Astrocyte (in vitro differentiated cells and primary cell): ENCODE data around the gene DEGS1. TPM values are rescaled to one million over a fixed set of nuclear protein-coding genes. Genes with fewer than 3 reads are reported as not detected.

Source experiments
- DNase-seq: peaks from one replicate; pipeline ENCODE4 v3.0.0-alpha.2; 2010; ENCODE audit warnings: low read depth
- FAIRE-seq: peaks from 2 replicates; lab custom pipeline; 2011; peaks lifted over from hg19 to GRCh38; lab: Jason Lieb, UNC
- H2AFZ ChIP-seq: 2 replicates; pipeline ENCODE4 v1.6.0; 2012; ENCODE audit warnings: low read depth, low read length, inconsistent platforms
- H3K27ac ChIP-seq: 2 replicates; pipeline ENCODE4 v1.5.1; 2011; ENCODE audit warnings: low read depth, low read length, inconsistent platforms
- H3K27me3 ChIP-seq: 2 replicates; pipeline ENCODE4 v1.6.0; 2011; ENCODE audit warnings: low read length, inconsistent platforms; ENCODE audit not compliant: insufficient read depth
- H3K36me3 ChIP-seq: 2 replicates; pipeline ENCODE4 v1.5.1; 2011; ENCODE audit warnings: low read length, inconsistent platforms; ENCODE audit not compliant: insufficient read depth
- H3K4me1 ChIP-seq: 2 replicates; pipeline ENCODE4 v1.5.1; 2011; ENCODE audit warnings: low read length, inconsistent platforms; ENCODE audit not compliant: insufficient read depth
- H3K4me2 ChIP-seq: 2 replicates; pipeline ENCODE4 v1.6.0; 2012; ENCODE audit warnings: low read length, inconsistent platforms
- H3K4me3 ChIP-seq: 2 replicates; pipeline ENCODE4 v1.5.1; 2011; ENCODE audit warnings: low read depth, mild to moderate bottlenecking, low read length, inconsistent platforms; ENCODE audit not compliant: insufficient read depth
- H3K79me2 ChIP-seq: 2 replicates; pipeline ENCODE4 v1.6.0; 2012; ENCODE audit warnings: mild to moderate bottlenecking, low read length, inconsistent platforms; ENCODE audit not compliant: insufficient read depth
- H3K9ac ChIP-seq: 2 replicates; pipeline ENCODE4 v1.6.0; 2012; ENCODE audit warnings: mild to moderate bottlenecking, low read length, inconsistent platforms
- H3K9me3 ChIP-seq: 2 replicates; pipeline ENCODE4 v1.5.1; 2012; ENCODE audit warnings: low read depth, mild to moderate bottlenecking, low read length, inconsistent platforms; ENCODE audit not compliant: insufficient read depth
- H4K20me1 ChIP-seq: 2 replicates; pipeline ENCODE4 v1.6.0; 2012; ENCODE audit warnings: low read length, inconsistent platforms; ENCODE audit not compliant: insufficient read depth
- H3K27ac Mint-ChIP-seq: one replicate; pipeline ENCODE4 v1.8.0; 2021; ENCODE audit warnings: mild to moderate bottlenecking, mixed read lengths; ENCODE audit not compliant: unreplicated experiment
- H3K27me3 Mint-ChIP-seq: one replicate; pipeline ENCODE4 v1.8.0; 2021; ENCODE audit warnings: low read depth, mixed read lengths; ENCODE audit not compliant: unreplicated experiment
- H3K36me3 Mint-ChIP-seq: one replicate; pipeline ENCODE4 v1.8.0; 2021; ENCODE audit warnings: low read depth, mixed read lengths; ENCODE audit not compliant: unreplicated experiment
- H3K4me1 Mint-ChIP-seq: one replicate; pipeline ENCODE4 v1.8.0; 2021; ENCODE audit warnings: low read depth, mixed read lengths; ENCODE audit not compliant: unreplicated experiment
- H3K4me3 Mint-ChIP-seq: one replicate; pipeline ENCODE4 v1.8.0; 2021; ENCODE audit warnings: mild to moderate bottlenecking, moderate library complexity, mixed read lengths; ENCODE audit not compliant: unreplicated experiment
- H3K9me3 Mint-ChIP-seq: one replicate; pipeline ENCODE4 v1.8.0; 2021; ENCODE audit warnings: mild to moderate bottlenecking, mixed read lengths; ENCODE audit not compliant: unreplicated experiment
- EZH2 ChIP-seq: IDR thresholded peaks from 2 replicates; pipeline ENCODE4 v1.6.1; 2012; ENCODE audit warnings: mild to moderate bottlenecking, low read length, inconsistent platforms; ENCODE audit not compliant: insufficient read depth
- total RNA-seq: library from RNA; stranded (reverse); gene quantifications from 2 replicates; pipeline ENCODE4 v1.2.1, GENCODE V29; 2021
- TF ChIP-seq, protein P1 (sequence below): IDR thresholded peaks from 2 replicates; pipeline ENCODE4 v1.5.1; 2011; ENCODE audit warnings: low read depth, mild to moderate bottlenecking, inconsistent platforms, low read length, moderate library complexity; ENCODE audit not compliant: insufficient read depth

DEGS1 gene
- total RNA-seq, 1 donor from 2014 or later: 115 TPM

DNA sequence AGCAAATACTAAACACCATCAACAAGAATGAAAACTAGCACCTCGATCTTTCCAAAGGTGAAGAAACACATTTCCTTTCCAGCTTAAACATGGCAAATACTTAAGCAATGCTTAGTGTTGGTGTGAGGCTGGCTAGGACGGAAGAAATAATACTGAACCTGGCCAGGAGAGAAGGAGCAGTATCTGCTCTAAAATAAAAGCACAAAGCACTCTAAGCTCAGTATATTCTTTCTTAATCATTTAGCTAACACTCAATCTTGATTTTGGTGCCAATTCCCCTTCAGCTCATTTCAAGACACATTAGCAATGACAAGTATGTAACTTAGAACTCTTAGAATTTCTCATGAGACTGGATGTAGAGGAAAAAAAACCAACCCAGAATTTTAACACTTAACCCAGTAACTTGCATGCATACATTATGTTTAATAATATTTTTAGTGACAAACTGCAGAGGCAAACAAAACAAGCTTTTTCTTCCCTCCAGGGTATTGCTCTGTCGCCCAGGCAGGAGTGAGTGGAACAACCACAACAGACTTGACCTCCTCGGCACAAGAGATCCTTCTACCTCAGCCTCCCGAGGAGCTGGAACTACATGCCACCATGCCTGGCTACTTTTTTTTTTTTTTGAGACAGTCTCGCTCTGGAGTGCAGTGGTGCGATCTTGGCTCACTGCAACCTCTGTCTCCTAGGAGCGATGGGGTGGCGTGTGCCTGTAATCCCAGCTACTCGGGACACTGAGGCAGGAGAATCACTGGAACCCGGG, 54.3 kb downstream of the DEGS1 start:
- H2AFZ ChIP-seq: no peak overlapping the region
- no peak for TF ChIP-seq EZH2
- TF ChIP-seq, protein P1, sequence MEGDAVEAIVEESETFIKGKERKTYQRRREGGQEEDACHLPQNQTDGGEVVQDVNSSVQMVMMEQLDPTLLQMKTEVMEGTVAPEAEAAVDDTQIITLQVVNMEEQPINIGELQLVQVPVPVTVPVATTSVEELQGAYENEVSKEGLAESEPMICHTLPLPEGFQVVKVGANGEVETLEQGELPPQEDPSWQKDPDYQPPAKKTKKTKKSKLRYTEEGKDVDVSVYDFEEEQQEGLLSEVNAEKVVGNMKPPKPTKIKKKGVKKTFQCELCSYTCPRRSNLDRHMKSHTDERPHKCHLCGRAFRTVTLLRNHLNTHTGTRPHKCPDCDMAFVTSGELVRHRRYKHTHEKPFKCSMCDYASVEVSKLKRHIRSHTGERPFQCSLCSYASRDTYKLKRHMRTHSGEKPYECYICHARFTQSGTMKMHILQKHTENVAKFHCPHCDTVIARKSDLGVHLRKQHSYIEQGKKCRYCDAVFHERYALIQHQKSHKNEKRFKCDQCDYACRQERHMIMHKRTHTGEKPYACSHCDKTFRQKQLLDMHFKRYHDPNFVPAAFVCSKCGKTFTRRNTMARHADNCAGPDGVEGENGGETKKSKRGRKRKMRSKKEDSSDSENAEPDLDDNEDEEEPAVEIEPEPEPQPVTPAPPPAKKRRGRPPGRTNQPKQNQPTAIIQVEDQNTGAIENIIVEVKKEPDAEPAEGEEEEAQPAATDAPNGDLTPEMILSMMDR: no peak
- H3K36me3 Mint-ChIP-seq: peaks cover 3% of the 10 kb centered on the region
- no peak overlapping the region for H3K27ac ChIP-seq
- no peak overlapping the region for H3K4me3 Mint-ChIP-seq
- H3K4me1 ChIP-seq: no peaks in the 10 kb centered on the region
- FAIRE-seq: no peak
- H3K9me3 ChIP-seq: no peaks in the 10 kb centered on the region
- H3K9me3 Mint-ChIP-seq: no peaks in the 10 kb centered on the region
- peaks cover 2% of the 10 kb centered on the region for H3K4me1 Mint-ChIP-seq
- no peak overlapping the region for H3K4me3 ChIP-seq
- H3K4me2 ChIP-seq: no peak overlapping the region
- peaks cover 27% of the 10 kb centered on the region for H3K36me3 ChIP-seq
- H3K27me3 Mint-ChIP-seq: no peaks in the 10 kb centered on the region
- no peak overlapping the region for H3K9ac ChIP-seq
- H3K27me3 ChIP-seq: no peaks in the 10 kb centered on the region
- no peak overlapping the region for H3K27ac Mint-ChIP-seq
- DNase-seq: no peak
- H4K20me1 ChIP-seq: no peaks in the 10 kb centered on the region
- no peaks in the 10 kb centered on the region for H3K79me2 ChIP-seq

DNA sequence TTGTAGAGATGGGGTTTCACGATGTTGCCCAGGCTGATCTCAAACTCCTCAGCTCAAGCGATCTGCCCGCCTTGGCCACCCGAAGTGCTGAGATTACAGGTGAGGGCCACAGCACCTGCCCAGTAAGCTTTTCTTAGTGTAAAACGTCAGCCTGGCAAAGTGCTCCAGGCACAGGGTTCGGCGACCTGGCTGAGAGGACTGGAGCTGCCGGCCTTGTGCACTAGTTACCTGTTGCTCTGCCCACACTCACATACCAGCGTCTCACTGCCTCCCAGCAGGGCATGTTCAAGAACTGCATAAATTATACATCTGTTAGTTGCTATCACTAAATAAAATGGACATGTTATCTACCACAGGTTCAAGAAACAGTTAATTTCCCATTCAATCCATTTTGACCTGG, 55.2 kb downstream of the DEGS1 start:
- no peaks in the 10 kb centered on the region for H3K27me3 Mint-ChIP-seq
- H3K36me3 Mint-ChIP-seq: peaks cover 3% of the 10 kb centered on the region
- Histone ChIP-seq H3K9me3 (no peaks in the 10 kb centered on the region), H3K9ac (no peak overlapping the region), H3K36me3 (peaks cover 20% of the 10 kb centered on the region), H3K4me2 (no peak overlapping the region), H2AFZ (no peak overlapping the region), H3K4me3 (no peak overlapping the region), H3K27me3 (no peaks in the 10 kb centered on the region), H3K27ac (no peak overlapping the region), H3K79me2 (no peaks in the 10 kb centered on the region), H3K4me1 (no peaks in the 10 kb centered on the region), H4K20me1 (no peaks in the 10 kb centered on the region)
- DNase-seq: no peak
- TF ChIP-seq EZH2: no peak
- TF ChIP-seq, protein P1: no peak
- no peaks in the 10 kb centered on the region for H3K9me3 Mint-ChIP-seq
- H3K4me3 Mint-ChIP-seq: no peak overlapping the region
- no peak overlapping the region for H3K27ac Mint-ChIP-seq
- H3K4me1 Mint-ChIP-seq: no peaks in the 10 kb centered on the region
- FAIRE-seq: no peak

DNA sequence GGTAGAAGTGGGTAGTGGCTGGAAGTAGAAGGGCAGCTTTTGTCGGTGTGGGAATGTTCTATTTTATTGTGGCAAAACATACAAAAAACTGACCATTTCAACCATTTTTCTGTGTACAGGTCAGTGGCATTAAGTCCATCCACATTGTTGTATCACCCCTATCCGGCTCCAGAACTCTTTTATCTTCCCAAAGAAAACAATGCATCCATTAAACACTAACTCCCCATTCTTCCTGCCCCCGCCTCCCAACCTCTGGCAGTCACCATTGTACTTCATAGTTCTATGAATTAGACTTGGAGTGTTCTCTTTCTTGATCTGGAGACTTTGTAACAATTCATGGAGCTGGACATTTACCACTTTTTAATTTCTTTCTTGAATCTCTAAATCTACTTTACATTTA, 55.7 kb downstream of the DEGS1 start:
- H3K9me3 Mint-ChIP-seq: no peaks in the 10 kb centered on the region
- TF ChIP-seq, protein P1: no peak
- TF ChIP-seq EZH2: no peak
- Histone ChIP-seq H4K20me1 (no peaks in the 10 kb centered on the region), H3K9ac (no peak overlapping the region), H3K27ac (no peak overlapping the region), H3K9me3 (no peaks in the 10 kb centered on the region), H3K36me3 (peaks cover 19% of the 10 kb centered on the region), H3K4me3 (no peak overlapping the region), H3K4me2 (no peak overlapping the region), H2AFZ (no peak overlapping the region), H3K4me1 (no peaks in the 10 kb centered on the region), H3K79me2 (no peaks in the 10 kb centered on the region), H3K27me3 (no peaks in the 10 kb centered on the region)
- no peak for DNase-seq
- no peak overlapping the region for H3K27ac Mint-ChIP-seq
- H3K4me3 Mint-ChIP-seq: no peak overlapping the region
- no peaks in the 10 kb centered on the region for H3K27me3 Mint-ChIP-seq
- FAIRE-seq: no peak
- no peaks in the 10 kb centered on the region for H3K4me1 Mint-ChIP-seq
- H3K36me3 Mint-ChIP-seq: peaks cover 3% of the 10 kb centered on the region
